Astrocyte of the spinal cord (primary cell): ENCODE measurements around the gene GNAI3.

ENCODE experiments used
- DNase-seq: peaks from one replicate; pipeline ENCODE4 v3.0.0; 2011; ENCODE audit warnings: low read depth, low spot score
- H3K4me3 ChIP-seq: 2 replicates; pipeline ENCODE4 v1.5.1; 2011; ENCODE audit warnings: low read depth, mild to moderate bottlenecking, low read length, moderate library complexity
- CTCF ChIP-seq: IDR thresholded peaks from 2 replicates; pipeline ENCODE4 v1.5.1; 2012; ENCODE audit warnings: low read depth, mild to moderate bottlenecking, low read length, inconsistent platforms
- in situ Hi-C: cut with HindIII; loops from 2 replicates; pipeline ENCODE4 v1.10.0; 2017; ENCODE audit warnings: low sequenced_read_pairs

GNAI3 gene

DNA sequence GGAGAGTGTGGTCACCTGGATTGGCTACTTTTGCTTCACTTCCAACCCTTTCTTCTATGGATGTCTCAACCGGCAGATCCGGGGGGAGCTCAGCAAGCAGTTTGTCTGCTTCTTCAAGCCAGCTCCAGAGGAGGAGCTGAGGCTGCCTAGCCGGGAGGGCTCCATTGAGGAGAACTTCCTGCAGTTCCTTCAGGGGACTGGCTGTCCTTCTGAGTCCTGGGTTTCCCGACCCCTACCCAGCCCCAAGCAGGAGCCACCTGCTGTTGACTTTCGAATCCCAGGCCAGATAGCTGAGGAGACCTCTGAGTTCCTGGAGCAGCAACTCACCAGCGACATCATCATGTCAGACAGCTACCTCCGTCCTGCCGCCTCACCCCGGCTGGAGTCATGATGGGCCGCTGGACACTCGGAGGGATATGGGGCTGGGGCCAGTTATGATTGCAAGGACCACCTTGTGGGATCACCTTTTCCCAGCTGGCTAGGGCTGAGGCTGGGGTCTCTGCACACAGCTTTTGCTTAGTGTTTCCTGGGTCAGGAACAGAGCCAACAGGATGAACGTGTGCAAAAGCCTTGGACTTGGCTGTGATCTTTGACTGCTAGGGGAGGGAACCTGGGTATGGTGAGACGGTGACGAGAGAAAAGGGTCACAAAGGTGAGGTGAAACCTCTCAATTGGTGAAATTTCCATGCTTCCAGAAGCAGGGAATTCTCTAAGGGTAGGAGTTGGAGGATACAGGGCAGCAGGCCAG is 4.3 kb upstream of the GNAI3 start:
- no peak for DNase-seq
- in situ Hi-C loops, result no loop called here
- H3K4me3 ChIP-seq, result no peak overlapping the region
- TF ChIP-seq CTCF, result no peak

DNA sequence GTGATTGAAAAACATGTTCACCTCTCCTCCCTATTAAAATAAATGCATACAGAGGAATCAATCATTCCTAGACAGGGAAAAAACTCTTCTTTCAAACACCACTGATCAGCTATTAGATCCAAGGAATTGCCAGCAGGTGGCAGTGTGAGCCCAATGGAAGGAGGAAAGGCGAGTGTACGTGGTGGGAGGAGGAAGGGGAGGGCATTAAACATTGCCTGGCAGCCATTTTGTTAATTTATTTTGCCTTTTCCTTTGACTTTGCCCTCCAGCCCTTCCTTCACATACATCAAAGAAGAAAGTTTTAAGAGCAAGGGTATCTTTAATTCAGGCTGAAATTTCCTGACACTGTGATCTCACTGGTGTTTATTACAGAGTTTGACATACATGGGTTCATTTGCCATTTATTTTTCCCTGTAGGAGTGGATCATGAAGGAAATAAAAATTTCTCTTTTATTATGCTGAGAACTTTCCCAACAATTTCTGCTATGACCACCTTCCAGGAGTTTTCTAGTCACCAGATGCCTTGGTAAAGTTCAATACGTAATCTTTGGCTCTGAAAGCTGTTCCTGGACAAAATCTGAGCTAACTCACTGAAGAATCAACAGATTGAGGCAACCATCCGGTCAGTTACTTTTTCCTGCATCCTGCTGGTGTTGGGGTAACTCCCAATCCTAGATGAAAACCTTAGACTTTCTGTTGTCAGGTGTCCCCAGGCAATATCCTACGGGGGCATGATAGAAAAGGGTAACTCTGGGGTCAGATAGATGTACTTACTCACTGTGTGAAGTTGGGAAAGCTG is 1.9 kb upstream of the GNAI3 start:
- in situ Hi-C loops, result no loop called here
- TF ChIP-seq CTCF, result peak; percentile 73
- peak; percentile 86 for DNase-seq
- peak overlapping the region; percentile 0 for H3K4me3 ChIP-seq

- no peak for TF ChIP-seq CTCF
- peak overlapping the region; percentile 79 for H3K4me3 ChIP-seq
- in situ Hi-C loops, result no loop called here
- DNase-seq, result no peak
These were observed 723 bp upstream of the GNAI3 start for GRCh38 chr1:109547463-109548320.

DNA sequence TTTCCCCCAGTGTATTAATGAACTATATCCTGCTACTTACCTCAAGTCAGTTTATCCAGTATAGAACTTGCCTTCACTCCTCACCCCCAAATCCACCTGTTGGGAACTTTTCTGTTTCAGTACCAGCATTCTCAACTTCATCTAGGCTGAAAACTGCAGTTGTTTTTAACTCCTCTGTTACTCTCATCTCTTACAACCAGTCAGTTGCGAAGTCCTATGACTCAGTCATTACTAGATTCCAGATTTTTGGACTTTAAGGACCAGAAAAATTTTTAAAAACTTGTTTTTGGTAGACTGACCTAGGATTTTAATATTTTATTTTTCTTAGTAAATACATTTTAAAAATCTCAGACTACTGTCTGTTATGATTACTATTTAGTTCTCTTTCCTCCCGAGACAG is 8.1 kb downstream of the GNAI3 start:
- DNase-seq, result no peak
- H3K4me3 ChIP-seq, result no peak overlapping the region
- no peak for TF ChIP-seq CTCF
- in situ Hi-C loops, result no loop called here

GRCh38 chr1:109557520-109557919 is 9.1 kb downstream of the GNAI3 start:
- no peak for DNase-seq
- in situ Hi-C loops, result no loop called here
- H3K4me3 ChIP-seq, result no peak overlapping the region
- TF ChIP-seq CTCF, result no peak

DNA sequence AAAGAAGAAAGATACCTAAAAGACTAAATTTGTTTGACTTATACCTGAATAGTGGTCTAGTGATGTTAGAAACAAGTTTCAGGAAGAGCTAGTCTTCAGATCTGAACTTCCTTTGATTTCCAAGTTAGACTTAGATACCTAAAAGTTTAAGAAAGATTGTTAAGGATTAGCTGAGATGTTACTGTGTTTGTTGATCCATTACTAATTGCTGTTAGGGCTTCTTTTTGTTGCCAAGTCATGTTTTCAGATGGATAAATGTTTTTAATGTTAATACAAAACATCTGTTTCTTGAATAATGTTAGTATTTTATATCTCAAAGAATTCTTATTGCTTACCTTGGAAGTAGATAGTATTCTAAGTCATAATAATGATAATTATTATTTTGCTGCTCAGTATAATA is 11.6 kb downstream of the GNAI3 start:
- H3K4me3 ChIP-seq, result no peak overlapping the region

More for the DNA sequence above, 11.6 kb downstream of the GNAI3 start:
- TF ChIP-seq CTCF, result no peak
- in situ Hi-C loops, result no loop called here
- no peak for DNase-seq
